B cell (primary cell): ENCODE data around the gene OSBPL5. TPM values are rescaled to one million over a fixed set of nuclear protein-coding genes. Genes with fewer than 3 reads are reported as not detected.
"Not testable (repeated sequence)": the region's sequence is repeated elsewhere in the genome, so short reads cannot be mapped to it uniquely, and the experiment has no call there.

Experiments used
- ATAC-seq: fragments of 200-7000 bp; cut with Tn5 transposase; one replicate; pipeline ENCODE4 v1.10.0; 2021; ENCODE audit warnings: low read depth, mild to moderate bottlenecking, moderate number of reproducible peaks, moderate library complexity
- CTCF ChIA-PET: fragments of 350-600 bp; sonication (Branson Sonifier 250); formaldehyde crosslinking; loops from one replicate; lab custom pipeline; 2021; ENCODE audit warnings: antibody characterized with exemption, inconsistent platforms; lab: Charles Lee
- POLR2A ChIA-PET: fragments of 350-600 bp; sonication (Branson Sonifier 250); formaldehyde crosslinking; loops from one replicate; lab custom pipeline; 2021; ENCODE audit warnings: antibody characterized with exemption; lab: Charles Lee
- DNase-seq: peaks from one replicate; pipeline ENCODE4 v3.0.0; 2013
- H2AFZ ChIP-seq: 2 replicates; pipeline ENCODE4 v1.6.1; 2012; ENCODE audit warnings: mild to moderate bottlenecking, low read depth, low read length; ENCODE audit not compliant: insufficient read depth, poor library complexity, severe bottlenecking
- H3K27ac ChIP-seq, 2 donors: 1 replicate in 1 of 2; 2 replicates in 1 of 2; pipeline ENCODE4 v1.5.1; 2012 to 2013; ENCODE audit warnings: low read length in 2 of 2, mild to moderate bottlenecking in 2 of 2, moderate library complexity in 1 of 2
- H3K27me3 ChIP-seq, 4 experiments: fragments of 200-600 bp in 1 of 4; sonication (generic) in 1 of 4; replicated peaks in 1 of 4; 1 replicate in 2 of 4; 2 replicates in 2 of 4; pipeline versions ENCODE4 v1.6.1 to v1.7.0; 2013 to 2016; ENCODE audit warnings: low read length in 3 of 4, mild to moderate bottlenecking in 2 of 4, mixed read lengths in 1 of 4, moderate library complexity in 1 of 4; ENCODE audit not compliant: insufficient read depth in 4 of 4, control insufficient read depth in 3 of 4; ENCODE audit errors: control extremely low read depth in 1 of 4
- H3K36me3 ChIP-seq, 2 experiments: replicated peaks in 1 of 2; 1 replicate in 1 of 2; 2 replicates in 1 of 2; pipeline versions ENCODE4 v1.6.1 to v1.7.1; 2013; ENCODE audit warnings: low read length in 1 of 2; ENCODE audit not compliant: insufficient read depth in 2 of 2, control insufficient read depth in 1 of 2; ENCODE audit errors: control extremely low read depth in 1 of 2, extremely low read depth in 1 of 2
- H3K4me1 ChIP-seq, 2 donors: fragments of 200-600 bp in 1 of 2; sonication (generic) in 1 of 2; 1 replicate in 1 of 2; 2 replicates in 1 of 2; pipeline versions ENCODE4 v1.5.1 to v1.6.1; 2013 to 2017; ENCODE audit warnings: low read length in 2 of 2; ENCODE audit not compliant: control insufficient read depth in 2 of 2, insufficient read depth in 2 of 2
- H3K4me2 ChIP-seq: replicated peaks from 2 replicates; pipeline ENCODE3; 2012; ENCODE audit warnings: mild to moderate bottlenecking, low read depth, low read length; ENCODE audit not compliant: poor library complexity, severe bottlenecking
- H3K4me3 ChIP-seq, 5 experiments: fragments of 200-600 bp in 1 of 5; sonication (generic) in 1 of 5; 1 replicate in 3 of 5; 2 replicates in 2 of 5; pipeline versions ENCODE4 v1.5.1 to v1.7.0; 2011 to 2016; ENCODE audit warnings: low read length in 4 of 5, mild to moderate bottlenecking in 4 of 5, low read depth in 2 of 5, control low read depth in 1 of 5, moderate library complexity in 1 of 5; ENCODE audit not compliant: insufficient read depth in 1 of 5; ENCODE audit errors: control extremely low read depth in 1 of 5, extremely low read depth in 1 of 5
- H3K79me2 ChIP-seq: fragments of 200-600 bp; sonication (generic); one replicate; pipeline ENCODE4 v1.6.0; 2016; ENCODE audit warnings: low read length; ENCODE audit not compliant: control insufficient read depth, insufficient read depth
- H3K9ac ChIP-seq: fragments of 200-600 bp; sonication (generic); 2 replicates; pipeline ENCODE4 v1.6.1; 2017; ENCODE audit warnings: mild to moderate bottlenecking, low read length, moderate library complexity
- H3K9me3 ChIP-seq, 3 donors: one replicate each; pipeline versions ENCODE4 v1.6.1 to v1.7.1; 2013; ENCODE audit warnings: low read length in 2 of 3; ENCODE audit not compliant: control insufficient read depth in 2 of 3, insufficient read depth in 1 of 3; ENCODE audit errors: control extremely low read depth in 1 of 3
- H4K20me1 ChIP-seq: 2 replicates; pipeline ENCODE4 v1.6.0; 2012; ENCODE audit warnings: mild to moderate bottlenecking, low read length; ENCODE audit not compliant: insufficient read depth, control insufficient read depth, poor library complexity, severe bottlenecking
- H3K27ac Mint-ChIP-seq: one replicate; pipeline ENCODE4 v1.8.0; 2021; ENCODE audit warnings: mixed read lengths
- H3K27me3 Mint-ChIP-seq: one replicate; pipeline ENCODE4 v1.8.0; 2021; ENCODE audit warnings: mixed read lengths
- H3K4me1 Mint-ChIP-seq: one replicate; pipeline ENCODE4 v1.8.0; 2021; ENCODE audit warnings: mixed read lengths
- H3K4me3 Mint-ChIP-seq: one replicate; pipeline ENCODE4 v1.8.0; 2021; ENCODE audit warnings: mixed read lengths
- H3K9me3 Mint-ChIP-seq: one replicate; pipeline ENCODE4 v1.8.0; 2022; ENCODE audit warnings: mixed read lengths; ENCODE audit not compliant: insufficient read depth
- CTCF ChIP-seq: fragments of 200-600 bp; IDR thresholded peaks from one replicate; pipeline ENCODE4 v1.8.0; 2022; ENCODE audit warnings: antibody characterized with exemption, mild to moderate bottlenecking
- EZH2 ChIP-seq: IDR thresholded peaks from 2 replicates; pipeline ENCODE4 v1.6.1; 2012; ENCODE audit warnings: borderline replicate concordance, low read depth, mild to moderate bottlenecking, moderate library complexity, low read length; ENCODE audit not compliant: insufficient read depth, poor library complexity, severe bottlenecking
- WGBS: methylation state at CpG from one replicate; pipeline ENCODE4 v1.1.5; 2013; ENCODE audit warnings: missing lambda C conversion rate; ENCODE audit not compliant: insufficient coverage; 5-methylcytosine and 5-hydroxymethylcytosine counted together
- intact Hi-C: fragments of 100-400 bp; cut with micrococcal nuclease; formaldehyde crosslinking; loops from one replicate; pipeline ENCODE4 v1.10.0; 2022
- polyA plus RNA-seq: library from polyadenylated mRNA; depleted of rRNA; stranded (reverse); fragments of >200 nt; gene quantifications from 2 replicates; pipeline ENCODE4 v1.2.3, GENCODE V29; 2012
- total RNA-seq, 2 donors: library from RNA; stranded (reverse); fragments of 120-200 nt in 1 of 2; gene quantifications; 1 replicate in 1 of 2; 2 replicates in 1 of 2; pipeline versions ENCODE4 v1.2.3 to v1.2.4, GENCODE V29; 2013 to 2022

The OSBPL5 gene
- total and polyA plus RNA-seq, 2 donors (not counting 1 experiment from before 2014, with no cell fraction given) = 0.15 to 1.2 TPM

GRCh38 chr11:3069425-3069824, 95.7 kb downstream of the OSBPL5 start:
- peaks cover 0 to 5% (median 0%) of the 10 kb centered on the region in 3 donors for H3K9me3 ChIP-seq
- no peak overlapping the region for H3K4me3 ChIP-seq
- no peaks in the 10 kb centered on the region for H3K36me3 ChIP-seq
- intact Hi-C loops = no loop called here
- CTCF ChIA-PET = interaction anchor here (1.9 kb wide), 1 partner anchor 21 kb away, joined by 11 read pairs; no protein-coding TSS in a partner anchor
- Mint-ChIP-seq H3K4me3 (no peak overlapping the region), H3K9me3 (no peaks in the 10 kb centered on the region), H3K4me1 (no peaks in the 10 kb centered on the region), H3K27ac (no peak overlapping the region), H3K27me3 (peaks cover 24% of the 10 kb centered on the region)
- DNase-seq (no peak), ATAC-seq (no peak)
- H3K4me1 ChIP-seq = no peaks in the 10 kb centered on the region
- H3K9ac ChIP-seq = no peak overlapping the region
- H3K4me2 ChIP-seq = no peak overlapping the region
- H4K20me1 ChIP-seq = no peaks in the 10 kb centered on the region
- no peak overlapping the region for H2AFZ ChIP-seq
- no peak for TF ChIP-seq CTCF
- no peak for TF ChIP-seq EZH2
- H3K27me3 ChIP-seq = peaks cover 0 to 2% (median under 1%) of the 10 kb centered on the region in 4 experiments
- H3K79me2 ChIP-seq = no peaks in the 10 kb centered on the region
- WGBS = 83% methylated on average over 2 of the region's 8 CpGs
- no peak overlapping the region for H3K27ac ChIP-seq
- POLR2A ChIA-PET = no interaction called here

- H2AFZ ChIP-seq, H3K27ac Mint-ChIP-seq, H3K4me1 ChIP-seq, POLR2A ChIA-PET, H4K20me1 ChIP-seq, H3K4me3 ChIP-seq, H3K4me2 ChIP-seq, intact Hi-C loops, H3K4me1 Mint-ChIP-seq, H3K27ac ChIP-seq, H3K9me3 Mint-ChIP-seq, H3K4me3 Mint-ChIP-seq, CTCF ChIA-PET, ATAC-seq, H3K9ac ChIP-seq, DNase-seq, H3K27me3 ChIP-seq, H3K79me2 ChIP-seq, H3K36me3 ChIP-seq, H3K9me3 ChIP-seq: not testable (repeated sequence)
- H3K27me3 Mint-ChIP-seq = peaks cover 24% of the 10 kb centered on the region
- WGBS = 100% methylated on average over 1 of the region's 3 CpGs
Observed at GRCh38 chr11:3066308-3066707, 98.8 kb downstream of the OSBPL5 start.

- 100% methylated on average over 1 of the region's 6 CpGs for WGBS
- H3K4me3 Mint-ChIP-seq, POLR2A ChIA-PET, H3K4me3 ChIP-seq, H3K27me3 ChIP-seq, H3K9me3 Mint-ChIP-seq, H3K4me1 ChIP-seq, ATAC-seq, intact Hi-C loops, H2AFZ ChIP-seq, DNase-seq, H3K27ac Mint-ChIP-seq, H3K4me1 Mint-ChIP-seq, H3K9me3 ChIP-seq, H3K36me3 ChIP-seq, H4K20me1 ChIP-seq, H3K27ac ChIP-seq, CTCF ChIA-PET, H3K9ac ChIP-seq, H3K79me2 ChIP-seq, H3K4me2 ChIP-seq: not testable (repeated sequence)
- H3K27me3 Mint-ChIP-seq = peaks cover 24% of the 10 kb centered on the region
Observed at GRCh38 chr11:3064709-3065108, 100.4 kb downstream of the OSBPL5 start.
